ENCODE results near the gene BBC3.

The BBC3 gene

GRCh38 chr19:47183601-47184000 is 47.4 kb downstream of the BBC3 start:
- no peak overlapping the region for H2BK12ac ChIP-seq (ENCODE audit: low read length in 2 of 2)
- no peak overlapping the region for H3K14ac ChIP-seq (ENCODE audit: low read length in 2 of 2)
- no peak overlapping the region for H3K9ac ChIP-seq (ENCODE audit: low read length)
- peaks cover 16% of the 10 kb centered on the region for H3K4me1 ChIP-seq (ENCODE audit: control insufficient read depth, insufficient read depth, low read depth, low read length)
- no peak overlapping the region for H2BK5ac ChIP-seq (ENCODE audit: low read depth, low read length, poor library complexity, severe bottlenecking)
- H2BK15ac ChIP-seq (ENCODE audit: low read depth, poor library complexity, severe bottlenecking): no peak overlapping the region
- WGBS: 98% methylated on average over 2 of the region's 2 CpGs
- peaks cover 24 to 61% of the 10 kb centered on the region in 2 experiments for H3K36me3 ChIP-seq (ENCODE audit: control insufficient read depth in 1 of 2, insufficient read depth in 2 of 2, low read depth in 1 of 2, low read length in 2 of 2)
- H3K27me3 ChIP-seq (ENCODE audit: control insufficient read depth in 1 of 2, insufficient read depth in 1 of 2, low read length in 2 of 2): no peaks in the 10 kb centered on the region
- H4K91ac ChIP-seq (ENCODE audit: low read length): peak overlapping the region; percentile 75
- H3K27ac ChIP-seq (ENCODE audit: low read length, poor library complexity, severe bottlenecking): no peak overlapping the region
- H2AK5ac ChIP-seq (ENCODE audit: low read length, severe bottlenecking): no peak overlapping the region
- no peak overlapping the region for H3K23ac ChIP-seq (ENCODE audit: low read length in 2 of 2)
- no peak overlapping the region for H3K4me2 ChIP-seq (ENCODE audit: low read length, poor library complexity, severe bottlenecking)
- H2BK120ac ChIP-seq (ENCODE audit: low read depth, low read length): no peak overlapping the region
- no peaks in the 10 kb centered on the region for H3K9me3 ChIP-seq (ENCODE audit: control insufficient read depth, low read length)
- H3K18ac ChIP-seq (ENCODE audit: low read depth in 1 of 2, low read length in 2 of 2): no peak overlapping the region
- H3K4ac ChIP-seq (ENCODE audit: low read depth in 1 of 2, low read length in 2 of 2): no peak overlapping the region
- no peak overlapping the region for H4K8ac ChIP-seq (ENCODE audit: low read length)
- H3K4me3 ChIP-seq (ENCODE audit: insufficient read depth in 1 of 2, low read depth in 1 of 2, low read length in 2 of 2): peak overlapping the region in 1 of 2 experiments; percentile 8
- peaks cover 33% of the 10 kb centered on the region for H3K79me1 ChIP-seq (replicated peaks; ENCODE audit: low read length, poor library complexity, severe bottlenecking)
- DNase-seq: no peak
- no peak overlapping the region for H2AFZ ChIP-seq (ENCODE audit: low read depth, low read length)

GRCh38 chr19:47179653-47180310 is 51.2 kb downstream of the BBC3 start:
- no peak overlapping the region for H3K9ac ChIP-seq (ENCODE audit: low read length)
- no peak overlapping the region for H2AFZ ChIP-seq (ENCODE audit: low read depth, low read length)
- no peak overlapping the region for H3K4me2 ChIP-seq (ENCODE audit: low read length, poor library complexity, severe bottlenecking)
- no peaks in the 10 kb centered on the region for H3K27me3 ChIP-seq (ENCODE audit: control insufficient read depth in 1 of 2, insufficient read depth in 1 of 2, low read length in 2 of 2)
- no peak overlapping the region for H2BK12ac ChIP-seq (ENCODE audit: low read length in 2 of 2)
- peaks cover 28% of the 10 kb centered on the region for H3K79me1 ChIP-seq (replicated peaks; ENCODE audit: low read length, poor library complexity, severe bottlenecking)
- 94% methylated on average over 4 of the region's 4 CpGs for WGBS
- H3K9me3 ChIP-seq (ENCODE audit: control insufficient read depth, low read length): no peaks in the 10 kb centered on the region
- no peak for DNase-seq
- no peak overlapping the region for H2BK120ac ChIP-seq (ENCODE audit: low read depth, low read length)
- no peak overlapping the region for H3K4me3 ChIP-seq (ENCODE audit: insufficient read depth in 1 of 2, low read depth in 1 of 2, low read length in 2 of 2)
- H3K4me1 ChIP-seq (ENCODE audit: control insufficient read depth, insufficient read depth, low read depth, low read length): peaks cover 11% of the 10 kb centered on the region
- H2AK5ac ChIP-seq (ENCODE audit: low read length, severe bottlenecking): no peak overlapping the region
- H3K4ac ChIP-seq (ENCODE audit: low read depth in 1 of 2, low read length in 2 of 2): no peak overlapping the region
- no peak overlapping the region for H4K91ac ChIP-seq (ENCODE audit: low read length)
- no peak overlapping the region for H3K18ac ChIP-seq (ENCODE audit: low read depth in 1 of 2, low read length in 2 of 2)
- H3K23ac ChIP-seq (ENCODE audit: low read length in 2 of 2): no peak overlapping the region
- no peak overlapping the region for H3K14ac ChIP-seq (ENCODE audit: low read length in 2 of 2)
- no peak overlapping the region for H3K27ac ChIP-seq (ENCODE audit: low read length, poor library complexity, severe bottlenecking)
- H4K8ac ChIP-seq (ENCODE audit: low read length): no peak overlapping the region
- peaks cover 30 to 57% of the 10 kb centered on the region in 2 experiments for H3K36me3 ChIP-seq (ENCODE audit: control insufficient read depth in 1 of 2, insufficient read depth in 2 of 2, low read depth in 1 of 2, low read length in 2 of 2)
- H2BK5ac ChIP-seq (ENCODE audit: low read depth, low read length, poor library complexity, severe bottlenecking): no peak overlapping the region
- no peak overlapping the region for H2BK15ac ChIP-seq (ENCODE audit: low read depth, poor library complexity, severe bottlenecking)

GRCh38 chr19:47176627-47177090 is 54.3 kb downstream of the BBC3 start:
- Histone ChIP-seq H3K23ac (ENCODE audit: low read length in 2 of 2) (no peak overlapping the region), H2AK5ac (ENCODE audit: low read length, severe bottlenecking) (no peak overlapping the region), H3K4me2 (ENCODE audit: low read length, poor library complexity, severe bottlenecking) (no peak overlapping the region), H4K8ac (ENCODE audit: low read length) (no peak overlapping the region), H3K36me3 (ENCODE audit: control insufficient read depth in 1 of 2, insufficient read depth in 2 of 2, low read depth in 1 of 2, low read length in 2 of 2) (peaks cover 27 to 53% of the 10 kb centered on the region in 2 experiments), H3K9ac (ENCODE audit: low read length) (peak overlapping the region; percentile 25), H3K27ac (ENCODE audit: low read length, poor library complexity, severe bottlenecking) (peak overlapping the region; percentile 56), H3K18ac (ENCODE audit: low read depth in 1 of 2, low read length in 2 of 2) (no peak overlapping the region), H3K4me3 (ENCODE audit: insufficient read depth in 1 of 2, low read depth in 1 of 2, low read length in 2 of 2) (no peak overlapping the region), H4K91ac (ENCODE audit: low read length) (no peak overlapping the region), H3K14ac (ENCODE audit: low read length in 2 of 2) (no peak overlapping the region), H2BK120ac (ENCODE audit: low read depth, low read length) (no peak overlapping the region), H3K79me1 (replicated peaks; ENCODE audit: low read length, poor library complexity, severe bottlenecking) (peaks cover 14% of the 10 kb centered on the region), H2BK15ac (ENCODE audit: low read depth, poor library complexity, severe bottlenecking) (no peak overlapping the region), H3K27me3 (ENCODE audit: control insufficient read depth in 1 of 2, insufficient read depth in 1 of 2, low read length in 2 of 2) (no peaks in the 10 kb centered on the region), H3K9me3 (ENCODE audit: control insufficient read depth, low read length) (no peaks in the 10 kb centered on the region), H3K4ac (ENCODE audit: low read depth in 1 of 2, low read length in 2 of 2) (no peak overlapping the region), H2BK5ac (ENCODE audit: low read depth, low read length, poor library complexity, severe bottlenecking) (no peak overlapping the region), H2AFZ (ENCODE audit: low read depth, low read length) (no peak overlapping the region), H3K4me1 (ENCODE audit: control insufficient read depth, insufficient read depth, low read depth, low read length) (peaks cover 5% of the 10 kb centered on the region), H2BK12ac (ENCODE audit: low read length in 2 of 2) (no peak overlapping the region)
- DNase-seq: peak; percentile 92
- WGBS: 68% methylated on average over 4 of the region's 5 CpGs

GRCh38 chr19:47176071-47176626 is 54.9 kb downstream of the BBC3 start:
- H2BK120ac ChIP-seq (ENCODE audit: low read depth, low read length): no peak overlapping the region
- WGBS: 79% methylated on average over 5 of the region's 5 CpGs
- H3K9ac ChIP-seq (ENCODE audit: low read length): no peak overlapping the region
- H3K27ac ChIP-seq (ENCODE audit: low read length, poor library complexity, severe bottlenecking): peak overlapping the region; percentile 56
- H4K8ac ChIP-seq (ENCODE audit: low read length): no peak overlapping the region
- no peak overlapping the region for H3K18ac ChIP-seq (ENCODE audit: low read depth in 1 of 2, low read length in 2 of 2)
- no peak overlapping the region for H3K4ac ChIP-seq (ENCODE audit: low read depth in 1 of 2, low read length in 2 of 2)
- H2BK5ac ChIP-seq (ENCODE audit: low read depth, low read length, poor library complexity, severe bottlenecking): no peak overlapping the region
- H3K27me3 ChIP-seq (ENCODE audit: control insufficient read depth in 1 of 2, insufficient read depth in 1 of 2, low read length in 2 of 2): no peaks in the 10 kb centered on the region
- peaks cover 13% of the 10 kb centered on the region for H3K79me1 ChIP-seq (replicated peaks; ENCODE audit: low read length, poor library complexity, severe bottlenecking)
- no peak overlapping the region for H2BK12ac ChIP-seq (ENCODE audit: low read length in 2 of 2)
- peaks cover 5% of the 10 kb centered on the region for H3K4me1 ChIP-seq (ENCODE audit: control insufficient read depth, insufficient read depth, low read depth, low read length)
- no peak overlapping the region for H2AFZ ChIP-seq (ENCODE audit: low read depth, low read length)
- no peak overlapping the region for H4K91ac ChIP-seq (ENCODE audit: low read length)
- no peak overlapping the region for H3K14ac ChIP-seq (ENCODE audit: low read length in 2 of 2)
- H3K9me3 ChIP-seq (ENCODE audit: control insufficient read depth, low read length): no peaks in the 10 kb centered on the region
- peaks cover 30 to 53% of the 10 kb centered on the region in 2 experiments for H3K36me3 ChIP-seq (ENCODE audit: control insufficient read depth in 1 of 2, insufficient read depth in 2 of 2, low read depth in 1 of 2, low read length in 2 of 2)
- H3K23ac ChIP-seq (ENCODE audit: low read length in 2 of 2): no peak overlapping the region
- no peak overlapping the region for H3K4me3 ChIP-seq (ENCODE audit: insufficient read depth in 1 of 2, low read depth in 1 of 2, low read length in 2 of 2)
- H2BK15ac ChIP-seq (ENCODE audit: low read depth, poor library complexity, severe bottlenecking): no peak overlapping the region
- H2AK5ac ChIP-seq (ENCODE audit: low read length, severe bottlenecking): no peak overlapping the region
- H3K4me2 ChIP-seq (ENCODE audit: low read length, poor library complexity, severe bottlenecking): no peak overlapping the region
- peak; percentile 66 for DNase-seq
